ENCODE results near the gene TNRC6B.

The TNRC6B gene

DNA sequence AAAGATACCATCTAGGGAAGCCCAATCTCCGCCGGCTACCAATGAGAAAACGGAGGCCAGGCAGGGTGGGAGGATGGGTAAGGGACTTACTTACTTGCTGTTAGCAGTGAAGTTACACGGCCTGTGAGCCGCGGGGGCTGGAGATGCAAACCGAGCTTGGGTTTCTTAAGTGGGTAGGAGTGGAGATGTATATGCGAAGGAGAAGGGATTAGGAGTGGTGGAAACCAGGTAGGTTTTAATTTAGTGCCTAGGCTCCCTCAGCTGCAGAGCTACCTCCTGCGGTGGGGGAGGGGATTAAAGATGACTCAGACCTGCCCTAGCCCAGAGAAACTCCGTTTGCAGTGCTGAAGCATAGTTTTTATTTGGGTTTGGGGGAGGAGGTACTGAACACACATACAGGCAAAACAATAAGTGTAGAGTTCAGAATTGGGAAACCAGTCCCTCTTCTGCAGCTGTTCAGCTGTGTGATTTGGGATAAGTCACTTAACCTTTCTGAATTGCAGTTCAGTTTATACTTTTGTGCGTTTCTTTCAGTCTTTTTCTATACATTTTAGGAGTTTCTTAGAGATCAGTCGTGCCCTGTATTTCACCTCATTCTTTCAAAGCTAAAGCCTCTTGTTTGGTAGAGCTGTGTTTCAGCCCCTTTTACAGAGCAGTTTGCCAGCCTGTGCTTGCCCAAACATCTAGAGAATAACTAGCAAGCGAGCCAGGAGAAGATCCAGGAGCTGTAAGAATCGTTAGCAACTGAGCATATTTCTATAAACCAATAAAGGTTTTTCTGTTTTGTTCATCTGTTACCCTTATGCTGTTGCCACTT, 596 bp upstream of the TNRC6B start (continued):
- TF ChIP-seq MZF1 (tag by site-specific recombination; IDR thresholded peaks at IDR 0.05; ENCODE audit: borderline replicate concordance), result peak; percentile 41
- TF ChIP-seq GLIS2 (tag by site-specific recombination; IDR thresholded peaks at IDR 0.05), result peak; percentile 64; the same call in 1 of the 2 replicates
- TF ChIP-seq ZNF292 (tag by site-specific recombination; IDR thresholded peaks at IDR 0.05; ENCODE audit: borderline replicate concordance, low read depth), result no peak
- TF ChIP-seq, protein P1, sequence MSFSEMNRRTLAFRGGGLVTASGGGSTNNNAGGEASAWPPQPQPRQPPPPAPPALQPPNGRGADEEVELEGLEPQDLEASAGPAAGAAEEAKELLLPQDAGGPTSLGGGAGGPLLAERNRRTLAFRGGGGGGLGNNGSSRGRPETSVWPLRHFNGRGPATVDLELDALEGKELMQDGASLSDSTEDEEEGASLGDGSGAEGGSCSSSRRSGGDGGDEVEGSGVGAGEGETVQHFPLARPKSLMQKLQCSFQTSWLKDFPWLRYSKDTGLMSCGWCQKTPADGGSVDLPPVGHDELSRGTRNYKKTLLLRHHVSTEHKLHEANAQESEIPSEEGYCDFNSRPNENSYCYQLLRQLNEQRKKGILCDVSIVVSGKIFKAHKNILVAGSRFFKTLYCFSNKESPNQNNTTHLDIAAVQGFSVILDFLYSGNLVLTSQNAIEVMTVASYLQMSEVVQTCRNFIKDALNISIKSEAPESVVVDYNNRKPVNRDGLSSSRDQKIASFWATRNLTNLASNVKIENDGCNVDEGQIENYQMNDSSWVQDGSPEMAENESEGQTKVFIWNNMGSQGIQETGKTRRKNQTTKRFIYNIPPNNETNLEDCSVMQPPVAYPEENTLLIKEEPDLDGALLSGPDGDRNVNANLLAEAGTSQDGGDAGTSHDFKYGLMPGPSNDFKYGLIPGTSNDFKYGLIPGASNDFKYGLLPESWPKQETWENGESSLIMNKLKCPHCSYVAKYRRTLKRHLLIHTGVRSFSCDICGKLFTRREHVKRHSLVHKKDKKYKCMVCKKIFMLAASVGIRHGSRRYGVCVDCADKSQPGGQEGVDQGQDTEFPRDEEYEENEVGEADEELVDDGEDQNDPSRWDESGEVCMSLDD (tag by site-specific recombination; IDR thresholded peaks at IDR 0.05), result no peak
- no peak for TF ChIP-seq BCL11A (tag by site-specific recombination; IDR thresholded peaks at IDR 0.05; ENCODE audit: low read depth)
- TF ChIP-seq ZNF610 (tag by site-specific recombination; IDR thresholded peaks at IDR 0.05; ENCODE audit: borderline replicate concordance), result no peak
- no peak for TF ChIP-seq ZNF211 (tag by site-specific recombination; IDR thresholded peaks at IDR 0.05; ENCODE audit: low read depth)
- TF ChIP-seq ZNF555 (tag by site-specific recombination; conservative IDR thresholded peaks at IDR 0.05), result no peak
- no peak for TF ChIP-seq ZNF416 (tag by site-specific recombination; IDR thresholded peaks at IDR 0.05)
- TF ChIP-seq ZNF23 (tag by site-specific recombination; IDR thresholded peaks at IDR 0.05; ENCODE audit: borderline replicate concordance), result no peak
- TF ChIP-seq ZNF623 (tag by site-specific recombination; IDR thresholded peaks at IDR 0.05), result no peak; the same call in 1 of the 2 replicates
- TF ChIP-seq ZNF791 (tag by site-specific recombination; IDR thresholded peaks at IDR 0.05), result no peak
- no peak for TF ChIP-seq ZNF426 (tag by site-specific recombination; IDR thresholded peaks at IDR 0.05)
- TF ChIP-seq HOXA7 (CRISPR knock-in tag; IDR thresholded peaks at IDR 0.05; ENCODE audit: borderline replicate concordance), result no peak
- peak; percentile 34; the same call in 1 of the 2 replicates for TF ChIP-seq ZNF184 (tag by site-specific recombination; IDR thresholded peaks at IDR 0.05)
- no peak for TF ChIP-seq ZNF138 (tag by site-specific recombination; IDR thresholded peaks at IDR 0.05; ENCODE audit: borderline replicate concordance)
- TF ChIP-seq, protein P2, sequence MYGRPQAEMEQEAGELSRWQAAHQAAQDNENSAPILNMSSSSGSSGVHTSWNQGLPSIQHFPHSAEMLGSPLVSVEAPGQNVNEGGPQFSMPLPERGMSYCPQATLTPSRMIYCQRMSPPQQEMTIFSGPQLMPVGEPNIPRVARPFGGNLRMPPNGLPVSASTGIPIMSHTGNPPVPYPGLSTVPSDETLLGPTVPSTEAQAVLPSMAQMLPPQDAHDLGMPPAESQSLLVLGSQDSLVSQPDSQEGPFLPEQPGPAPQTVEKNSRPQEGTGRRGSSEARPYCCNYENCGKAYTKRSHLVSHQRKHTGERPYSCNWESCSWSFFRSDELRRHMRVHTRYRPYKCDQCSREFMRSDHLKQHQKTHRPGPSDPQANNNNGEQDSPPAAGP (tag by site-specific recombination; IDR thresholded peaks at IDR 0.05), result peak; percentile 53
- TF ChIP-seq ZNF677 (tag by site-specific recombination; IDR thresholded peaks at IDR 0.05), result no peak
- TF ChIP-seq, protein P3, sequence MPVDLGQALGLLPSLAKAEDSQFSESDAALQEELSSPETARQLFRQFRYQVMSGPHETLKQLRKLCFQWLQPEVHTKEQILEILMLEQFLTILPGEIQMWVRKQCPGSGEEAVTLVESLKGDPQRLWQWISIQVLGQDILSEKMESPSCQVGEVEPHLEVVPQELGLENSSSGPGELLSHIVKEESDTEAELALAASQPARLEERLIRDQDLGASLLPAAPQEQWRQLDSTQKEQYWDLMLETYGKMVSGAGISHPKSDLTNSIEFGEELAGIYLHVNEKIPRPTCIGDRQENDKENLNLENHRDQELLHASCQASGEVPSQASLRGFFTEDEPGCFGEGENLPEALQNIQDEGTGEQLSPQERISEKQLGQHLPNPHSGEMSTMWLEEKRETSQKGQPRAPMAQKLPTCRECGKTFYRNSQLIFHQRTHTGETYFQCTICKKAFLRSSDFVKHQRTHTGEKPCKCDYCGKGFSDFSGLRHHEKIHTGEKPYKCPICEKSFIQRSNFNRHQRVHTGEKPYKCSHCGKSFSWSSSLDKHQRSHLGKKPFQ (tag by site-specific recombination; IDR thresholded peaks at IDR 0.05), result no peak
- TF ChIP-seq, protein P4, sequence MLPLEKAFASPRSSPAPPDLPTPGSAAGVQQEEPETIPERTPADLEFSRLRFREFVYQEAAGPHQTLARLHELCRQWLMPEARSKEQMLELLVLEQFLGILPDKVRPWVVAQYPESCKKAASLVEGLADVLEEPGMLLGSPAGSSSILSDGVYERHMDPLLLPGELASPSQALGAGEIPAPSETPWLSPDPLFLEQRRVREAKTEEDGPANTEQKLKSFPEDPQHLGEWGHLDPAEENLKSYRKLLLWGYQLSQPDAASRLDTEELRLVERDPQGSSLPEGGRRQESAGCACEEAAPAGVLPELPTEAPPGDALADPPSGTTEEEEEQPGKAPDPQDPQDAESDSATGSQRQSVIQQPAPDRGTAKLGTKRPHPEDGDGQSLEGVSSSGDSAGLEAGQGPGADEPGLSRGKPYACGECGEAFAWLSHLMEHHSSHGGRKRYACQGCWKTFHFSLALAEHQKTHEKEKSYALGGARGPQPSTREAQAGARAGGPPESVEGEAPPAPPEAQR (tag by site-specific recombination; IDR thresholded peaks at IDR 0.05), result no peak
- TF ChIP-seq ZNF175 (tag by site-specific recombination; IDR thresholded peaks at IDR 0.05), result no peak
- TF ChIP-seq ZNF654 (tag by site-specific recombination; IDR thresholded peaks at IDR 0.05; ENCODE audit: low read depth), result 0 out of 2 replicates have a peak, but pooled peaks have one; percentile 2
- TF ChIP-seq, protein P5, sequence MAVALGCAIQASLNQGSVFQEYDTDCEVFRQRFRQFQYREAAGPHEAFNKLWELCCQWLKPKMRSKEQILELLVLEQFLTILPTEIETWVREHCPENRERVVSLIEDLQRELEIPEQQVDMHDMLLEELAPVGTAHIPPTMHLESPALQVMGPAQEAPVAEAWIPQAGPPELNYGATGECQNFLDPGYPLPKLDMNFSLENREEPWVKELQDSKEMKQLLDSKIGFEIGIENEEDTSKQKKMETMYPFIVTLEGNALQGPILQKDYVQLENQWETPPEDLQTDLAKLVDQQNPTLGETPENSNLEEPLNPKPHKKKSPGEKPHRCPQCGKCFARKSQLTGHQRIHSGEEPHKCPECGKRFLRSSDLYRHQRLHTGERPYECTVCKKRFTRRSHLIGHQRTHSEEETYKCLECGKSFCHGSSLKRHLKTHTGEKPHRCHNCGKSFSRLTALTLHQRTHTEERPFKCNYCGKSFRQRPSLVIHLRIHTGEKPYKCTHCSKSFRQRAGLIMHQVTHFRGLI (tag by site-specific recombination; IDR thresholded peaks at IDR 0.05), result no peak
- TF ChIP-seq, protein P6, sequence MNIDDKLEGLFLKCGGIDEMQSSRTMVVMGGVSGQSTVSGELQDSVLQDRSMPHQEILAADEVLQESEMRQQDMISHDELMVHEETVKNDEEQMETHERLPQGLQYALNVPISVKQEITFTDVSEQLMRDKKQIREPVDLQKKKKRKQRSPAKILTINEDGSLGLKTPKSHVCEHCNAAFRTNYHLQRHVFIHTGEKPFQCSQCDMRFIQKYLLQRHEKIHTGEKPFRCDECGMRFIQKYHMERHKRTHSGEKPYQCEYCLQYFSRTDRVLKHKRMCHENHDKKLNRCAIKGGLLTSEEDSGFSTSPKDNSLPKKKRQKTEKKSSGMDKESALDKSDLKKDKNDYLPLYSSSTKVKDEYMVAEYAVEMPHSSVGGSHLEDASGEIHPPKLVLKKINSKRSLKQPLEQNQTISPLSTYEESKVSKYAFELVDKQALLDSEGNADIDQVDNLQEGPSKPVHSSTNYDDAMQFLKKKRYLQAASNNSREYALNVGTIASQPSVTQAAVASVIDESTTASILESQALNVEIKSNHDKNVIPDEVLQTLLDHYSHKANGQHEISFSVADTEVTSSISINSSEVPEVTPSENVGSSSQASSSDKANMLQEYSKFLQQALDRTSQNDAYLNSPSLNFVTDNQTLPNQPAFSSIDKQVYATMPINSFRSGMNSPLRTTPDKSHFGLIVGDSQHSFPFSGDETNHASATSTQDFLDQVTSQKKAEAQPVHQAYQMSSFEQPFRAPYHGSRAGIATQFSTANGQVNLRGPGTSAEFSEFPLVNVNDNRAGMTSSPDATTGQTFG (tag by site-specific recombination; IDR thresholded peaks at IDR 0.05; ENCODE audit: borderline replicate concordance), result no peak
- TF ChIP-seq ZNF311 (tag by site-specific recombination; IDR thresholded peaks at IDR 0.05; ENCODE audit: borderline replicate concordance), result no peak
- no peak for TF ChIP-seq GLI4 (tag by site-specific recombination; IDR thresholded peaks at IDR 0.05)
- TF ChIP-seq ZNF16 (tag by site-specific recombination; IDR thresholded peaks at IDR 0.05; ENCODE audit: low read depth), result no peak
- no peak for TF ChIP-seq ZBTB1 (tag by site-specific recombination; IDR thresholded peaks at IDR 0.05)
